GM23248 (cell line): Measurements from ENCODE around the gene POLG.

Experiments
- EZH2 ChIP-seq: fragments of 200-600 bp; sonication (generic); IDR thresholded peaks from 2 replicates; pipeline ENCODE4 v1.6.1; 2018; ENCODE audit warnings: antibody characterized with exemption, mild to moderate bottlenecking; ENCODE audit not compliant: insufficient read depth, poor library complexity, severe bottlenecking
- EZH2phosphoT487 ChIP-seq: fragments of 200-600 bp; sonication (generic); IDR thresholded peaks from 2 replicates; pipeline ENCODE4 v1.6.1; 2018; ENCODE audit warnings: antibody characterized with exemption, moderate library complexity, mild to moderate bottlenecking, low read depth; ENCODE audit not compliant: insufficient read depth

GRCh38 chr15:89323825-89324224, 10.8 kb downstream of the POLG start:
- TF ChIP-seq EZH2 (no peak), EZH2phosphoT487 (no peak)
